H9 (cell line): ENCODE data around the gene TBL1X. TPM values are rescaled to one million over a fixed set of nuclear protein-coding genes. Genes with fewer than 3 reads are reported as not detected.
A peak's percentile ranks its signal among the peaks of the same experiment; 100 is the strongest.

Experiments used
- DNase-seq: peaks from one replicate; pipeline ENCODE4 v3.0.0-alpha.2; 2017
- H2AFZ ChIP-seq: one replicate; pipeline ENCODE4 v1.6.1; 2013; ENCODE audit warnings: mild to moderate bottlenecking, low read length, control low read depth, moderate library complexity
- H2AK5ac ChIP-seq: 2 replicates; pipeline ENCODE4 v1.6.1; 2013; ENCODE audit warnings: low read length, control low read depth, mixed read lengths; ENCODE audit not compliant: insufficient read length
- H2BK120ac ChIP-seq: one replicate; pipeline ENCODE4 v1.6.1; 2013; ENCODE audit warnings: low read depth, mild to moderate bottlenecking, low read length, control low read depth, inconsistent platforms; ENCODE audit not compliant: poor library complexity, severe bottlenecking
- H2BK12ac ChIP-seq: 2 replicates; pipeline ENCODE4 v1.6.1; 2013; ENCODE audit warnings: low read length, control low read depth, mixed read lengths, low read depth; ENCODE audit not compliant: insufficient read length
- H2BK15ac ChIP-seq: 2 replicates; pipeline ENCODE4 v1.6.1; 2013; ENCODE audit warnings: low read depth, low read length, control low read depth
- H2BK20ac ChIP-seq: one replicate; pipeline ENCODE4 v1.6.1; 2013; ENCODE audit warnings: low read depth, mild to moderate bottlenecking, low read length, control low read depth, inconsistent platforms; ENCODE audit not compliant: poor library complexity, severe bottlenecking
- H2BK5ac ChIP-seq: 2 replicates; pipeline ENCODE4 v1.6.1; 2013; ENCODE audit warnings: low read length, control low read depth, mixed read lengths; ENCODE audit not compliant: insufficient read length
- H3K14ac ChIP-seq: 2 replicates; pipeline ENCODE4 v1.6.1; 2013; ENCODE audit warnings: low read length, control low read depth; ENCODE audit not compliant: insufficient read depth
- H3K18ac ChIP-seq: 2 replicates; pipeline ENCODE4 v1.6.1; 2013; ENCODE audit warnings: low read depth, mild to moderate bottlenecking, mixed read lengths, low read length, control low read depth; ENCODE audit not compliant: insufficient read length
- H3K23ac ChIP-seq: 2 replicates; pipeline ENCODE4 v1.6.1; 2013; ENCODE audit warnings: low read length, control low read depth, mixed read lengths, low read depth; ENCODE audit not compliant: insufficient read length
- H3K23me2 ChIP-seq: 2 replicates; pipeline ENCODE4 v1.6.1; 2013; ENCODE audit warnings: low read depth, mild to moderate bottlenecking, mixed read lengths, low read length, control low read depth; ENCODE audit not compliant: insufficient read length, poor library complexity, severe bottlenecking
- H3K27ac ChIP-seq: 2 replicates; pipeline ENCODE4 v1.5.1; 2013; ENCODE audit warnings: low read length, control low read depth, mixed read lengths, low read depth; ENCODE audit not compliant: insufficient read length
- H3K27me3 ChIP-seq: 2 replicates; pipeline ENCODE4 v1.6.1; 2013; ENCODE audit warnings: low read length, control low read depth, inconsistent platforms; ENCODE audit not compliant: insufficient read depth
- H3K4ac ChIP-seq: 2 replicates; pipeline ENCODE4 v1.6.1; 2013; ENCODE audit warnings: low read depth, mild to moderate bottlenecking, control low read depth, inconsistent platforms, low read length, moderate library complexity
- H3K4me1 ChIP-seq: 2 replicates; pipeline ENCODE4 v1.6.1; 2013; ENCODE audit warnings: low read length, control low read depth, inconsistent platforms; ENCODE audit not compliant: insufficient read depth
- H3K4me2 ChIP-seq: 2 replicates; pipeline ENCODE4 v1.6.1; 2013; ENCODE audit warnings: low read length, control low read depth, mixed read lengths; ENCODE audit not compliant: insufficient read length, insufficient read depth
- H3K56ac ChIP-seq: 2 replicates; pipeline ENCODE4 v1.6.1; 2013; ENCODE audit warnings: low read depth, mild to moderate bottlenecking, mixed read lengths, low read length, control low read depth; ENCODE audit not compliant: insufficient read length
- H3K79me1 ChIP-seq: 2 replicates; pipeline ENCODE4 v1.6.1; 2013; ENCODE audit warnings: low read depth, mild to moderate bottlenecking, moderate library complexity, low read length, control low read depth, inconsistent platforms; ENCODE audit not compliant: insufficient read depth, poor library complexity, severe bottlenecking
- H3K79me2 ChIP-seq: 2 replicates; pipeline ENCODE4 v1.6.1; 2013; ENCODE audit warnings: low read length, control low read depth, inconsistent platforms; ENCODE audit not compliant: insufficient read depth
- H3K9ac ChIP-seq: 2 replicates; pipeline ENCODE4 v1.6.1; 2013; ENCODE audit warnings: low read length, control low read depth, mixed read lengths; ENCODE audit not compliant: insufficient read length; ENCODE audit errors: extremely low read depth
- H3K9me3 ChIP-seq: one replicate; pipeline ENCODE4 v1.6.1; 2013; ENCODE audit warnings: low read depth, low read length, inconsistent platforms; ENCODE audit not compliant: control insufficient read depth
- H3T11ph ChIP-seq: one replicate; pipeline ENCODE4 v1.6.1; 2013; ENCODE audit warnings: mild to moderate bottlenecking, low read length, control low read depth, inconsistent platforms
- H4K20me1 ChIP-seq: one replicate; pipeline ENCODE4 v1.6.1; 2013; ENCODE audit not compliant: control insufficient read depth, insufficient read length, insufficient read depth
- H4K5ac ChIP-seq: 2 replicates; pipeline ENCODE4 v1.6.1; 2013; ENCODE audit warnings: low read depth, mild to moderate bottlenecking, mixed read lengths, low read length, control low read depth; ENCODE audit not compliant: insufficient read length
- H4K8ac ChIP-seq: replicated peaks from 2 replicates; pipeline ENCODE4 v1.6.1; 2013; ENCODE audit warnings: low read length, control low read depth, mixed read lengths, low read depth; ENCODE audit not compliant: insufficient read length
- H4K91ac ChIP-seq: 2 replicates; pipeline ENCODE4 v1.6.1; 2013; ENCODE audit warnings: low read depth, mild to moderate bottlenecking, moderate library complexity, mixed read lengths, low read length, control low read depth; ENCODE audit not compliant: insufficient read length
- H3K27ac Mint-ChIP-seq, 3 experiments: 2 replicates in 2 of 3; 3 replicates in 1 of 3; pipeline ENCODE4 v1.8.0; 2020 to 2021; ENCODE audit warnings: mixed read lengths in 3 of 3, mild to moderate bottlenecking in 1 of 3, moderate library complexity in 1 of 3
- H3K27me3 Mint-ChIP-seq: 2 replicates; pipeline ENCODE4 v1.8.0; 2021; ENCODE audit warnings: low read depth, mild to moderate bottlenecking, moderate library complexity, mixed read lengths
- H3K36me3 Mint-ChIP-seq, 3 experiments: 2 replicates in 2 of 3; 3 replicates in 1 of 3; pipeline ENCODE4 v1.8.0; 2020 to 2021; ENCODE audit warnings: low read depth in 3 of 3, mixed read lengths in 3 of 3; ENCODE audit not compliant: insufficient read depth in 1 of 3
- H3K4me1 Mint-ChIP-seq, 2 experiments: 2 replicates each; pipeline ENCODE4 v1.8.0; 2020; ENCODE audit warnings: mixed read lengths in 2 of 2
- H3K4me3 Mint-ChIP-seq, 2 experiments: 2 replicates in 1 of 2; 3 replicates in 1 of 2; pipeline ENCODE4 v1.8.0; 2020 to 2021; ENCODE audit warnings: mild to moderate bottlenecking in 2 of 2, mixed read lengths in 2 of 2, moderate library complexity in 1 of 2
- H3K9me3 Mint-ChIP-seq, 2 experiments: 2 replicates in 1 of 2; 3 replicates in 1 of 2; pipeline ENCODE4 v1.8.0; 2020; ENCODE audit warnings: mild to moderate bottlenecking in 2 of 2, mixed read lengths in 2 of 2, moderate library complexity in 1 of 2
- CTCF ChIP-seq: fragments of 200-600 bp; sonication (generic); conservative IDR thresholded peaks from 3 replicates; pipeline ENCODE4 v1.8.0; 2021; ENCODE audit warnings: antibody characterized with exemption, mild to moderate bottlenecking
- WGBS: extraction: QIAGEN DNeasy Blood & Tissue Kit; methylation state at CpG from one replicate; pipeline ENCODE4 v1.1.7; 2013; ENCODE audit warnings: missing lambda C conversion rate, low lambda C conversion rate, mixed read lengths; ENCODE audit not compliant: insufficient read length; ENCODE audit errors: extremely low coverage; 5-methylcytosine and 5-hydroxymethylcytosine counted together
- total RNA-seq: library from RNA; stranded (reverse); gene quantifications from 2 replicates; pipeline ENCODE4 v1.2.1, GENCODE V29; 2021

The TBL1X gene
- total RNA-seq, 1 experiment from 2014 or later: 24.1 TPM

- Histone ChIP-seq H3K27ac (no peak overlapping the region), H3K9me3 (no peaks in the 10 kb centered on the region), H3K23ac (no peak overlapping the region), H3K9ac (no peak overlapping the region), H4K20me1 (no peaks in the 10 kb centered on the region), H3K79me2 (peaks cover 4% of the 10 kb centered on the region; the same call in 1 of the 2 replicates), H2BK5ac (no peak overlapping the region), H4K91ac (no peak overlapping the region), H2AFZ (no peak overlapping the region), H2BK12ac (no peak overlapping the region), H4K5ac (no peak overlapping the region), H2BK120ac (no peak overlapping the region), H2AK5ac (no peak overlapping the region), H4K8ac (no peak overlapping the region), H3K27me3 (no peaks in the 10 kb centered on the region; the same call in 1 of the 2 replicates), H3K14ac (peak overlapping the region; percentile 94), H3K4me1 (peaks cover 9% of the 10 kb centered on the region), H3K4me2 (peak overlapping the region; percentile 58), H2BK15ac (no peak overlapping the region), H3K56ac (no peak overlapping the region), H3K18ac (peak overlapping the region; percentile 71), H3K79me1 (no peaks in the 10 kb centered on the region), H2BK20ac (no peak overlapping the region), H3K4ac (no peak overlapping the region), H3T11ph (no peak overlapping the region), H3K23me2 (peaks cover 20% of the 10 kb centered on the region)
- peaks cover 5 to 39% of the 10 kb centered on the region in 2 experiments; a peak in 4 of 5 replicates for H3K9me3 Mint-ChIP-seq
- WGBS: no CpG with 5 or more reads among the region's 31 CpGs
- peak; percentile 41 for DNase-seq
- no peak overlapping the region for H3K27ac Mint-ChIP-seq
- H3K4me3 Mint-ChIP-seq: peak overlapping the region; percentile 55 to 85
- H3K36me3 Mint-ChIP-seq: peaks cover 4 to 25% (median 15%) of the 10 kb centered on the region in 3 experiments
- H3K4me1 Mint-ChIP-seq: peaks cover 16 to 32% of the 10 kb centered on the region in 2 experiments
- H3K27me3 Mint-ChIP-seq: peaks cover 22% of the 10 kb centered on the region
- TF ChIP-seq CTCF: no peak
Observed at GRCh38 chrX:9466124-9466495, 1.3 kb downstream of the TBL1X start.
